Liver (tissue), 9 donors: ENCODE results near the gene ZNF783. TPM values are rescaled to one million over a fixed set of nuclear protein-coding genes. Genes with fewer than 3 reads are reported as not detected.

Experiments used
- DNase-seq: peaks from one replicate; pipeline ENCODE4 v3.0.0-alpha.2; 2017; ENCODE audit warnings: low spot score
- H3K27ac ChIP-seq, 2 donors: one replicate each; pipeline ENCODE4 v1.7.0; 2013; ENCODE audit warnings: inconsistent platforms in 2 of 2, low read length in 2 of 2, control low read depth in 1 of 2, low read depth in 1 of 2, mild to moderate bottlenecking in 1 of 2
- H3K27me3 ChIP-seq, 4 donors: one replicate each; pipeline versions ENCODE4 v1.6.1 to v1.7.0; 2013; ENCODE audit warnings: low read length in 3 of 4, inconsistent platforms in 1 of 4, mild to moderate bottlenecking in 1 of 4, moderate library complexity in 1 of 4; ENCODE audit not compliant: control insufficient read depth in 4 of 4, insufficient read depth in 4 of 4
- H3K36me3 ChIP-seq, 4 donors: one replicate each; pipeline versions ENCODE4 v1.6.1 to v1.7.0; 2013; ENCODE audit warnings: low read length in 3 of 4, mild to moderate bottlenecking in 3 of 4, low read depth in 1 of 4, moderate library complexity in 1 of 4; ENCODE audit not compliant: control insufficient read depth in 4 of 4, insufficient read depth in 3 of 4
- H3K4me1 ChIP-seq, 4 donors: one replicate each; pipeline versions ENCODE4 v1.6.1 to v1.7.0; 2013; ENCODE audit warnings: low read length in 3 of 4, mild to moderate bottlenecking in 3 of 4, moderate library complexity in 1 of 4; ENCODE audit not compliant: control insufficient read depth in 4 of 4, insufficient read depth in 4 of 4
- H3K4me3 ChIP-seq, 3 donors: one replicate each; pipeline versions ENCODE4 v1.6.1 to v1.7.0; 2013; ENCODE audit warnings: low read length in 3 of 3, control low read depth in 1 of 3, low read depth in 1 of 3, mild to moderate bottlenecking in 1 of 3
- H3K9ac ChIP-seq, 2 donors: one replicate each; pipeline ENCODE4 v1.7.0; 2013; ENCODE audit warnings: low read length in 2 of 2, mild to moderate bottlenecking in 2 of 2, moderate library complexity in 2 of 2, control low read depth in 1 of 2, low read depth in 1 of 2
- H3K9me3 ChIP-seq, 4 donors: one replicate each; pipeline versions ENCODE4 v1.6.1 to v1.7.0; 2013; ENCODE audit warnings: low read length in 3 of 4; ENCODE audit not compliant: control insufficient read depth in 4 of 4
- ATF3 ChIP-seq: IDR thresholded peaks from 2 replicates; pipeline ENCODE4 v1.6.1; 2016; ENCODE audit warnings: antibody characterized with exemption
- CTCF ChIP-seq: fragments of 150-350 bp; IDR thresholded peaks from 2 replicates; pipeline ENCODE4 v1.5.1; 2017; ENCODE audit warnings: improper control_type of control experiment, low read depth, low read length; ENCODE audit not compliant: missing input control
- EGR1 ChIP-seq, 2 donors: IDR thresholded peaks; 2 replicates each; pipeline ENCODE4 v1.6.1; 2016 to 2018; ENCODE audit warnings: antibody characterized with exemption in 2 of 2, low read depth in 2 of 2
- FOXA1 ChIP-seq: IDR thresholded peaks from 2 replicates; pipeline ENCODE4 v1.6.1; 2016; ENCODE audit warnings: antibody characterized with exemption
- FOXA2 ChIP-seq: IDR thresholded peaks from 2 replicates; pipeline ENCODE4 v1.6.1; 2016; ENCODE audit warnings: antibody characterized with exemption
- GABPA ChIP-seq, 2 donors: IDR thresholded peaks in 1 of 2; conservative IDR thresholded peaks in 1 of 2; 2 replicates each; pipeline ENCODE4 v1.6.1; 2016; ENCODE audit warnings: antibody characterized with exemption in 2 of 2, mild to moderate bottlenecking in 1 of 2, moderate library complexity in 1 of 2
- HNF4A ChIP-seq, 2 donors: conservative IDR thresholded peaks; 2 replicates each; pipeline ENCODE4 v1.6.1; 2016; ENCODE audit warnings: antibody characterized with exemption in 2 of 2, mild to moderate bottlenecking in 2 of 2
- HNF4G ChIP-seq: IDR thresholded peaks from 2 replicates; pipeline ENCODE4 v1.6.1; 2016; ENCODE audit warnings: antibody characterized with exemption
- JUND ChIP-seq, 2 donors: IDR thresholded peaks; 2 replicates each; pipeline ENCODE4 v1.6.1; 2016; ENCODE audit warnings: antibody characterized with exemption in 2 of 2
- MAX ChIP-seq: IDR thresholded peaks from 2 replicates; pipeline ENCODE4 v1.6.1; 2016; ENCODE audit warnings: antibody characterized with exemption
- NR2F2 ChIP-seq: IDR thresholded peaks from 2 replicates; pipeline ENCODE4 v1.6.1; 2016; ENCODE audit warnings: antibody characterized with exemption
- RAD21 ChIP-seq, 2 donors: IDR thresholded peaks; 2 replicates each; pipeline ENCODE4 v1.6.1; 2016; ENCODE audit warnings: antibody characterized with exemption in 2 of 2, mild to moderate bottlenecking in 2 of 2
- REST ChIP-seq: IDR thresholded peaks from 2 replicates; pipeline ENCODE4 v1.6.1; 2016; ENCODE audit warnings: antibody characterized with exemption, mild to moderate bottlenecking
- SP1 ChIP-seq: IDR thresholded peaks from 2 replicates; pipeline ENCODE4 v1.6.1; 2018; ENCODE audit warnings: antibody characterized with exemption, mild to moderate bottlenecking
- TAF1 ChIP-seq: conservative IDR thresholded peaks from 2 replicates; pipeline ENCODE4 v1.6.1; 2016; ENCODE audit warnings: antibody characterized with exemption, mild to moderate bottlenecking
- YY1 ChIP-seq: IDR thresholded peaks from 2 replicates; pipeline ENCODE4 v1.6.1; 2016; ENCODE audit warnings: antibody characterized with exemption, mild to moderate bottlenecking
- ZBTB33 ChIP-seq: IDR thresholded peaks from 2 replicates; pipeline ENCODE4 v1.6.1; 2016; ENCODE audit warnings: antibody characterized with exemption
- WGBS: extraction: QIAGEN DNeasy Blood & Tissue Kit; methylation state at CpG from one replicate; pipeline ENCODE4 v1.1.7; 2013; 5-methylcytosine and 5-hydroxymethylcytosine counted together
- polyA plus RNA-seq, 2 donors: library from polyadenylated mRNA; stranded (reverse) in 1 of 2; unstranded in 1 of 2; fragments of 200-250 nt in 1 of 2; fragments of >200 nt in 1 of 2; fragmentation: Nextera tagmentation in 1 of 2; extraction: Ambion mirVana in 1 of 2; gene quantifications; one replicate each; pipeline versions ENCODE4 v1.2.1 to v1.2.3, GENCODE V29; 2013 to 2015
- total RNA-seq, 2 donors: library from RNA; depleted of rRNA; stranded (reverse); fragments of >200 nt; gene quantifications; one replicate each; pipeline ENCODE4 v1.2.3, GENCODE V29; 2014
- donor health status: healthy.
- donor health status: healthy.
- donor health status: healthy.
- donor health status: healthy.
- donor health status: healthy.

Gene ZNF783
- total and polyA plus RNA-seq, 4 donors: 1.5 to 4.3 (median 1.8) TPM

GRCh38 chr7:149284850-149285585 is 23.0 kb downstream of the ZNF783 start:
- Histone ChIP-seq H3K9ac (no peak overlapping the region), H3K36me3 (peaks cover 0 to 3% (median 1%) of the 10 kb centered on the region in 4 donors), H3K4me3 (peak overlapping the region in 2 of 3 donors; percentile 43 to 44), H3K4me1 (peaks cover 1 to 37% (median 21%) of the 10 kb centered on the region in 4 donors), H3K27ac (no peak overlapping the region), H3K27me3 (no peaks in the 10 kb centered on the region), H3K9me3 (no peaks in the 10 kb centered on the region)
- TF ChIP-seq SP1 (peak; percentile 60), RAD21 (IDR thresholded peaks at IDR 0.05) (peak in 1 of 2 donors; percentile 31), EGR1 (IDR thresholded peaks at IDR 0.05; ENCODE audit: low read depth in 2 of 2) (no peak)
- 15% methylated on average over 66 of the region's 66 CpGs for WGBS
- peak; percentile 97 for DNase-seq

- TF ChIP-seq JUND (IDR thresholded peaks at IDR 0.05): no peak
- TF ChIP-seq TAF1: no peak
- no peak for TF ChIP-seq REST
- TF ChIP-seq HNF4A (conservative IDR thresholded peaks at IDR 0.05): no peak
- no peak for TF ChIP-seq FOXA1
- TF ChIP-seq MAX: no peak
- no peak for TF ChIP-seq SP1
- TF ChIP-seq ZBTB33: no peak
- no peak for TF ChIP-seq FOXA2
- no peak for TF ChIP-seq NR2F2
- no peak for TF ChIP-seq YY1
- TF ChIP-seq ATF3: no peak
- TF ChIP-seq HNF4G: no peak
- no peak for TF ChIP-seq CTCF
- TF ChIP-seq RAD21 (IDR thresholded peaks at IDR 0.05): no peak
- TF ChIP-seq EGR1 (IDR thresholded peaks at IDR 0.05; ENCODE audit: low read depth in 2 of 2): no peak
- no peak for TF ChIP-seq GABPA (IDR thresholded peaks at IDR 0.05 in 1 of 2, conservative IDR thresholded peaks at IDR 0.05 in 1 of 2)
- Histone ChIP-seq H3K4me1 (peaks cover 1 to 37% (median 21%) of the 10 kb centered on the region in 4 donors), H3K9ac (no peak overlapping the region), H3K9me3 (no peaks in the 10 kb centered on the region), H3K4me3 (peak overlapping the region in 2 of 3 donors; percentile 43 to 44), H3K27ac (no peak overlapping the region), H3K36me3 (peaks cover 0 to 3% (median 1%) of the 10 kb centered on the region in 4 donors), H3K27me3 (no peaks in the 10 kb centered on the region)
- 49% methylated on average over 11 of the region's 11 CpGs for WGBS
- no peak for DNase-seq
Measured at GRCh38 chr7:149285603-149286002, 23.6 kb downstream of the ZNF783 start.
